Measurements from ENCODE around the gene RETREG1.
A peak's percentile ranks its signal among the peaks of the same experiment; 100 is the strongest.

The RETREG1 gene

GRCh38 chr5:16465544-16466432, 151.0 kb downstream of the RETREG1 start, which contains the start of gene ZNF622:
Gene ZNF622, minus strand, starts transcription at chr5:16465800. Its CDS starts 135 bp downstream, at chr5:16465665.
- peaks cover 65% of the 10 kb centered on the region for H3K79me2 ChIP-seq (ENCODE audit: low read length)
- H3K36me3 ChIP-seq (replicated peaks; ENCODE audit: insufficient read depth, low read length): peaks cover 14% of the 10 kb centered on the region
- no peaks in the 10 kb centered on the region for H3K9me3 ChIP-seq (replicated peaks; ENCODE audit: insufficient read depth, low read length)
- no peaks in the 10 kb centered on the region for H3K9me2 ChIP-seq (replicated peaks; ENCODE audit: insufficient read depth, low read length)
- no peaks in the 10 kb centered on the region for H4K20me1 ChIP-seq (ENCODE audit: insufficient read depth, low read length)
- H3K4me3 ChIP-seq (ENCODE audit: low read length): peak within 1 kb of the TSS; percentile 99
- DNase-seq: peak; percentile 96
- H3K4me2 ChIP-seq (ENCODE audit: low read depth, low read length): peak within 1 kb of the TSS; percentile 77
- peak within 1 kb of the TSS; percentile 46; the same call in 1 of the 2 replicates for H3K27ac ChIP-seq (ENCODE audit: low read length)
- H3K27me3 ChIP-seq (replicated peaks; ENCODE audit: insufficient read depth, low read length): no peaks in the 10 kb centered on the region
- 0 out of 2 replicates have a peak, but pooled peaks cover 11% of the 10 kb centered on the region for H3F3A ChIP-seq (ENCODE audit: insufficient read depth, low read length)
- peak within 1 kb of the TSS; percentile 92 for H3K9ac ChIP-seq (ENCODE audit: low read length)
- TF ChIP-seq CTCF (IDR thresholded peaks at IDR 0.05; ENCODE audit: low read length): no peak
- TF ChIP-seq EZH2 (optimal IDR thresholded peaks at IDR 0.05; ENCODE audit: low read depth, low read length): no peak
- no peak for TF ChIP-seq EZH2phosphoT487 (IDR thresholded peaks at IDR 0.05; ENCODE audit: low read length)
- peak within 1 kb of the TSS; percentile 96 for H2AFZ ChIP-seq (ENCODE audit: low read length)
- H3K4me1 ChIP-seq (ENCODE audit: low read length): peaks cover 29% of the 10 kb centered on the region

GRCh38 chr5:16464664-16465543, 151.9 kb downstream of the RETREG1 start:
- peaks cover 73% of the 10 kb centered on the region for H3K79me2 ChIP-seq (ENCODE audit: low read length)
- H3K27ac ChIP-seq (ENCODE audit: low read length): peak overlapping the region; percentile 46; the same call in 1 of the 2 replicates
- no peaks in the 10 kb centered on the region for H4K20me1 ChIP-seq (ENCODE audit: insufficient read depth, low read length)

More at GRCh38 chr5:16464664-16465543, 151.9 kb downstream of the RETREG1 start:
- Histone ChIP-seq H3K4me2 (ENCODE audit: low read depth, low read length) (peak overlapping the region; percentile 77), H3K9me3 (replicated peaks; ENCODE audit: insufficient read depth, low read length) (no peaks in the 10 kb centered on the region), H3K36me3 (replicated peaks; ENCODE audit: insufficient read depth, low read length) (peaks cover 17% of the 10 kb centered on the region), H3K9me2 (replicated peaks; ENCODE audit: insufficient read depth, low read length) (no peaks in the 10 kb centered on the region), H3K9ac (ENCODE audit: low read length) (peak overlapping the region; percentile 92), H3K4me3 (ENCODE audit: low read length) (peak overlapping the region; percentile 99), H3F3A (ENCODE audit: insufficient read depth, low read length) (0 out of 2 replicates have a peak, but pooled peaks cover 11% of the 10 kb centered on the region), H2AFZ (ENCODE audit: low read length) (peak overlapping the region; percentile 96), H3K27me3 (replicated peaks; ENCODE audit: insufficient read depth, low read length) (no peaks in the 10 kb centered on the region), H3K4me1 (ENCODE audit: low read length) (peaks cover 29% of the 10 kb centered on the region)
- TF ChIP-seq CTCF (IDR thresholded peaks at IDR 0.05; ENCODE audit: low read length) (no peak; the same call in 1 of the 2 replicates), EZH2phosphoT487 (IDR thresholded peaks at IDR 0.05; ENCODE audit: low read length) (no peak), EZH2 (optimal IDR thresholded peaks at IDR 0.05; ENCODE audit: low read depth, low read length) (no peak)
- DNase-seq: peak; percentile 22
